GM19452 (cell line): ENCODE measurements around the gene SERINC5.

Experiments used
- ATAC-seq: cut with Tn5 transposase; IDR thresholded peaks from one replicate; pipeline ENCODE4 v1.9.1; 2021; ENCODE audit not compliant: unreplicated experiment

The SERINC5 gene

DNA sequence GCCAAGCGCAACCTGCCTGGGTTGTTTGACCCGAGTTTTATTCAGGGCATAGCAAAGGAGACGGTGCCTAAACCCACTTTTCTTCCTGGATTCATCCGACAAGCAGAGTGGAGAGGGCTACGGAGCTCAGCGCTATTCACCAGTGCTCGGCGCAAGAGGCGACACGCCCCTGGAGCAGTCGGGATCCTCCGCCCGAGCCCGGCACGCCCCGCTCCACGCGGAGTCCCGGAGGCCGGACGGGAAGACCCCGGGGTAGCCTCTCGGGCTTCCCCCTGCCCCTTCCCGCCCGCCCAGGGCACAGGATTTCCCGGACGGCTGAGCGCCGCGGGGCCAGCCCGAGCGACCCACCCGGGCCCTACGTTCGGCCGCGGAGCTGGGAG is 427 bp downstream of the SERINC5 start:
- peak; percentile 41 for ATAC-seq

DNA sequence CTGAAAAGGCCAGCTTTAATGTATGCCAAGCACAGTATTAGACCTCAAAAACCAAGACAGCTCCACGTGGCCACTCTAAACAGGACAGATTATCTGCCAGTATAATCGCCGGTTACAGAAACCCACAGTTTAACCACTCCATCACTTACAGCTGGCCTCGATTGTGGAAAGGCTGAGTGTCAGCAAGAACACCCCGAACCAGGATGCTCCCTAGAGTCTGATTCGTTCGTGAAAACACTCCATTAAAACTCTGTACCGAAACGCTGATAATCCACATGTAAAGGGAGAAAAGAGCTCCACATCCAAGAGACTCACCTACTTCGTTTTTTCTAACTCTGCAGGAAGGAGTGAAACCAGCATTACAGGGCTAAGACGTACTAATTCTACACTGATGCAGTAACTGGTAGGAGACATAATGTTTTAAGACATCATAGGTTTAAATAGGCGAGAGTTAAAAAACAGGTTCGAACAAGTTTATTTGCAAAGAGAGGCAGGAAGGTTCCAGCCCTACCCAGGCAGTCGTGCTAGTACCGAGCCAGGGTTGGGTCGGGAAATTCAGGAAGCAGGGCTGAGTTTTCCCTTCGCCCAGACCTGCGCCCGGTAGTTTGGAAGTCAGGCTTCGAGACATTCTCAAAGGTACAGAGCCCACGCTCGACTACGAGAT is 949 bp downstream of the SERINC5 start:
- ATAC-seq: no peak

DNA sequence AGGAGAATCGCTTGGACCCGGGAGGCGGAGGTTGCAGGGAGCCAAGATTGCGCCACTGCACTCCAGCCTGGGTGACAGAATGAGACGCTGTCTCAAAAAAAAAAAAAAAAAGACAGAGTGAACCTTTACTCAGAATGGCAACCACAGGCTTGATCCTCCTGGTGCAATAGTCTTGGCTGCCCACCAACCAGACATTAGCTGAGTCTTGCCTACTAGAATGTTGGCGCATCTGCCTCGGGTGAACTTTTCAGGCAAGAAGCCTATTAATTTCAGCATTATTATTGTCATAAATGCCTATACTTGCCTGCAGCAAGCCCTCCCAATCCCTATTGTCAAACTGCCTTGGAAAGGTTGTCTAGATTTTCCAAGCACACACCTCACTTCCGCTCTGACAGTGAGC is 4.2 kb downstream of the SERINC5 start:
- ATAC-seq: no peak

DNA sequence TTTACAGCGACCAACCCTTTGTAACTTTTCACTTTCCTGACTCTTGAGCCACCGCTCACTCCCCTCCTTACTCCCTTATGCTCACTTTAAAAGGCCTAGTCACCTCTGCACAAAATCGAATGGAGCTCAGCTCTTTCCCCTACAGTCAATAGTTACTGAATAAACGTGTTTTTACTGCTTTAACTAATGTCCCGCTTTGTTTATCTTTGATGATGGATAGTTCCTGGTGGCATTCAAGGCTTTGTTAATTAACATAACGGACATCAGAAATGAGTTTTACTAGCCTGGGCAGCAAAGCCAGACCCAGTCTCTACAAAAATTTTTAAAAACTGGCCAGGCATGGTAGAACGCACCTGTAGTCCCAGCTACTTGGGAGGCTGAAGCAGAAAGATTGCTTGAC is 5.0 kb downstream of the SERINC5 start:
- ATAC-seq: no peak

DNA sequence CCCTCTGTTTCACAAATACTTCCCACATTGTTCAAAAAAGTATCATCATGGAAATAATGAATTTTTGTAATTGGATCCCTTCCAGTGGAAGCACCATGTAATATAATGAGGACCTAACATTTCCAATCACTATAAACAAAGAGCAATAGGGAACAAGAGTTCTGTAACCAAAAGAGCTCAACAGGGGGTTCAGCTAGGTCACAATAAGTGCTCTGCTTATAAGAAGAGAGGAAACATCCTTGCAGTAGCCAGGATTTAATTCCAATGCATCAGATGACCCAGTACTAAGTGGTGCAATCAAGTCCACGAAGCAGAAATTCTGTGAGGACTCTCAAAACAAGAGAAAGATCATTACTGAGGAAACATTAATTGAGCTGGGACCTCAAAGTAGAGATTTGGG is 5.9 kb downstream of the SERINC5 start:
- ATAC-seq: no peak

DNA sequence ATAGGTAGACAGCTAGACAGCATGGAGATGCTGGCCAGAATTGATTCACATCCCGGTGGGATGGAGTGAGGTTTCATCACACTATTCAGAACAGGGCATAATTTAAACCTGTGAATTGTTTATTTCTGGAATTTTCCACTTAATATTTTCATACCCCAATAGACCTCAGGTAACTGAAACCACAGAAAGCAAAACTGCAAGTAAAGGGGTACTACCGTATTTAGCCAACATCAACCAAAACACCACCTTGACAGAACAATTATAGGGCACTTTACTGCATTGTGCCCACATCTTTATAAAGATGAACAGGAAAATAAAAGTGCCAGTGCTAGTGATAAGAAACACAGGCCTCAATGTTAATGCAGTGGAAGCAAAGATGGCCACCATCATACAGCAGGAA is 7.5 kb downstream of the SERINC5 start:
- no peak for ATAC-seq

DNA sequence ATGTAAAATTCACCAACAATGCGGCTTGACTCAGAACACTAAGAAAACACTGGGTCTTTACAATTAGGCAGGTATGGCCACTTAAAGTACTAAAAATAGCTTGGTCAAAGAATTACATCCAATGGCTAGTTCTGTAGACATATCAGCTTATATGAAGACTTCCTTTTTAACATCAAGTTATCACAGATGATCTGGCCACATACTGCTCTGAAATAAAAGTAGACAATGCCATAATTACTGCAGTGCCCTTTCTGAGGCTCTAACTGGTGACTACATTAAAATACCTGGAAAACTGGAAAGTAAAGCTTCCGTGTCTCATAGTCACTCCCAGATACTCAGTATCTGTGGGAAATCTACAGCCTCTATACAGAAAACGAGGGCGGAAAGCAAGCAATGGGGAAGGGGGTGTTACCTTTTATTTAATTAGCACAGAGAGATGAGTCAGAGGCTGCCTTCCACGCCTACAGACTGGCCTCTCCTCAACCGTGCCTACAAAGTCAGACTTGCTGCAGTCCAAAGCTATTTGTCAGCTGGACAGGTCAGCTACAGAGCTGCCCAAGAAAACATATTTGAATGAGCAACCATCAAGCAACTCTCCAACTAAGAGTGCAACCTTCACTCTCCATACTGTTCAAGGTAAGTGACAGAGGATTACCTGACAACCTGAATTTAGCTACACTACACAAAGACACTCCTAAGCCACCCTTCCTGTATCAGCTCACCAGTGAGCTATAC is 8.7 kb downstream of the SERINC5 start:
- ATAC-seq: peak; percentile 79

DNA sequence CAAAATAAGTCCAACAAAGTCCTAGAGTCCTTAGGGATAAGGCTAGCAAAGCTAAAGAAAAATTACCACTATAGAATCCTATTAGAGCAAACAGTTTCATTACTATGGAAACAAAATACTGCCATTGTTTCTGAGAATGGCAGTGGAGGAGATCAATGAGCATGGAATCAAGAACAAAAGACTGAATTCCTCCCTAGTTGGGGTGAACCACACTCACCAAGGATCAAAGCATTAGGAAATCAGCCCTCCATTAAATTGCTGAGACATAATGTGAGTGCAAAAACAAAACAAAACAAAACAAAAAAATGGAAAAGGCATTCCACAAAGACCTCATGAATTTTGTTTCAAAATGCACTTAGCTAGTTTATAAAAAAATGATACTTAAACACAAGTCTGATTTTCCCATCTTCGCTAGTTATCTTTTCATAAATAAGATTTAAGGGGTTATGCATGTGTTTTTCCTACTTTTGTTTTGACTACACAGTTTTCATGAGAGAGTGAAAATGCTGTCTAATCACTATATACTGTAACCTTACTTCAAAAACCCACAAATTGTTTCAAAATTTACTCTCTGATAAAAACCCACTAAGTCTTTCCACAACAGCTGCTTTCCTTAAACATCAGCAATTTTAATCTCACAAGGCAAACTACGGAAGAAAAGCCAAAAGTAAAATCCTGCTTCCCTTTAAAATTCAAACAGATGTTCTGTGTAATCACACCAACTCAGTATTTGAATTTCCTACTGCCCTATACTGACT is 9.7 kb downstream of the SERINC5 start:
- ATAC-seq: no peak

DNA sequence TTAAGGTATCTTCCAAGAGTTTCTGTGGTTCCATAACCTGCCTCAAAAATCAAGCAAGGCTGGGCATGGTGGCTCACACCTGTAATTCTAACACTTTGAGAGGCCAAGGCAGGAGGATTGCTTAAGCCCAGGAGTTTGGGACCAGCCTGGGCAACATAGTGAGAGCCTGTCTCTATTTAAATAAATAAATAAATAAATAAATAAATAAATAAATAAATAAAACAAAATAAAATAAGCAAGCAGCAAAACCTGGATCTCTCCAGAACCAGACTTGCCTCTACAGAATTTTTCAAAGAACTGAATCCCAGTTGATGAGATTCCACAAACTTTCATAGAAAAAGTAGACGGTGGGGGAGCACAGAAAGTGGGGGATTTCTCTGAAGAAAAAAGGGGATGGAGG is 12.3 kb downstream of the SERINC5 start:
- ATAC-seq: no peak

DNA sequence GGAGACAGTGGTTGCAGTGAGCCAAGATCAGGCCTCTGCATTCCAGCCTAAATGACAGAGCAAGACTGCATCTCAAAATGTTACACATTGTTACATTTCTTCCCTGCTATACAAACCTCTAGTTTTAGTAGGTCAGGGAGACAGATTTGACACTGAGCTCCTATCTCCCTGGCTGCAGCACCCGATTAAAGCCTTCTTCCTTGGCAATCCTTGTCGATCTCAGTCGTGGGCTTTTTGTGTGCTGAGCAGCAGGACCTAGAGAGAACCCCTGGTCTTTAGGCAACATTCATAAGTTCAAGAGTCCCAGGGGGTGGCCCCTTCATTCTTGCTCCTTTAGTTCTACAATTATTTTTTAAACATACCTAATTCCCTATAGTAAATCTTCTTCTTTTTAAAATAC is 13.0 kb downstream of the SERINC5 start:
- no peak for ATAC-seq

DNA sequence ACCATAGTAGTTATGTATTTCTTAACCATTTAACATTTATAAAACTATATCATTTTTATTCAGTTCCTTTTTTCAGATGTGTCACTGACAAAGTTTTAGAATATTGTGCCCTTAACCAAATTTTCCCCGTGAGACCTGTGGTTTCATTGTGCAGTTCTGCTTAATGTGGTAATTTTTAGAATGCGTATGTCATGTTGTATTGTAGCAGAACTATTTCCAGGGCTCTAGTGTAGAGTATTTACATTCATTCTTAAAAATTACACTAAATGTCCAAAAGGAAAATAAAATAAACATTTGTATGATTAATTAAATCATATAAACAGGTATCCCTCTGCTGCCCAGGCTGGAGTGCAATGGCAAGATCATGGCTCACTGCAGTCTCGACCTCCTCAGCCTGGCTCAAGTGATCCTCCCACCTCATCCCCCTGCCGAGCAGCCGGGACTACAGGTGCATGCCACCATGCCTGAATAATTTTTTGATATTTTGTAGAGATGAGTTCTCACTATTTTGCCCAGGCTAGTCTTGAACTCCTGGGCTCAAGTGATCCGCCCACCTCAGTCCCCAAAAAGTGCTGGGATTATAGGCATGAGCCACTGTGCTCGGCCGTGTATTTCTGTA is 15.4 kb downstream of the SERINC5 start:
- no peak for ATAC-seq

DNA sequence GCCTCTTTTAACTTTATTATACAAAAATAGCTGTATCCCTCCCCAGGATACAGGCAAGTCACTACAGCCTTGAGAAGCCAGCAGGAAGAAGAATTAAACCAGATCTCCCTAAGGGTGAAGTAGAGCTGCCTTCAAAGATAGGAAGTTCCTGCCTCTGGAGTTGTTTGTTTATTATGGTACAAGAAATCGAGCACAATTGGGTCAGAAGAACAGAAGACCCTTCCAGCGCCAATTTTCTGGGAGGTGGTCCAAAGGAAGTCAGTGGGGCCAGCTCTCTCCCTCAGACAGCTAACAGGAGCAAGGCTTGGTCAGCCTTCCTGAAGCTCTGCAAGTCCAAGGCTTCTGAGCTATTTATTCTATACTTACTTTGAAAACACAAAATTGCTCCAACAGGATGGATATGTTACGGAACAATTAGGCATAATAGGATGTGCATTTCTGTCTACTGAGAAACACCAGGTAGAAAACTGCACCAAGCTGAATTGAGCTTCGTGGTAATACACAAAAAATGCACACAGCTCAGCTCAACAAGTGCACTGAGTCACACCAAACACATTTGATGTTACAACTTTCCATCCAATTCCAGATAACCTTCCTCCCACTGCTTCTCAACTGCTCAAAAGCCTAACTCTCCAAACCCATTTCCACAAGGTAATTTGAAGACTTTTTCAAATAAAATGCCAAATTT is 16.0 kb downstream of the SERINC5 start:
- no peak for ATAC-seq

DNA sequence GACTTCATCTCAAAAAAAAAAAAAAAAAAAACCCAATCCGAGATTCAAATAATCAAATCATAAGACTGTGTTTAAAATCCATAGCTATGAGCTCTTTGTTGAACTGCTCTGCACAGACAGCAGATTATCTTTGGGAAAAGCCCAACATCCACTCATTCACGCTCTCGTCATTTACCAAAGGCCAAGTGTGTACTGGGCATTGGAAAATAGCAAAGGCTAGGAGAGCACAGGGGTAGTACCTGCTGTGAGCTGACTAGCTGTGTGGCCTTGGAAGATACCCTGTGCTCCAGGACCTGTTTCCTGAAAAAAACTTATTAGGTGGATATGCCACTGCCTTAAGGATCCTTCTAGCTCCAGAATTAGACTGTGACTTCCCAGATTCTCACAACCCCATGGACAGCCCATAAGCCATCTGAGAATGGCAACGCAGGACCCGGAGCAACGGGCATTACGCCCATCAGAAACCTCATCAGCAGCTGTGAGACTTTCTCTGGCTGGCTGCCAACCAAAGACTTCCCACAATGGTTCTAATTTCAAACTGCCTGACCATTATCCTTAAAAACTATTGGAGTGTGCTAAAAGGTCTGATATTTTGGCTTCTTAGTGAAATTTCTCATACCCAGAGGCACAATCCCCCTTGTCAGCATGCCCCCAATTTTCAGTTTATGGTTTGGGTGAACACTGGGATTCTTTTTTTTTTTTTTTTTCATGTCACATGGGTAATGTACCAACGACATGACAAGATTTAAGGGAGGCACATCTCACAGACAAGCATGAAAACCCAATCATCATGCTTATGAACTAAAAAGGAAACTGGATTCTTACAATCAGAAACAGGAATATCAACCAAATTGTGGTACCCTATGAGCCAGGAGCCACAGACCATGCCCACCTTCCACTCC is 16.8 kb downstream of the SERINC5 start:
- no peak for ATAC-seq

DNA sequence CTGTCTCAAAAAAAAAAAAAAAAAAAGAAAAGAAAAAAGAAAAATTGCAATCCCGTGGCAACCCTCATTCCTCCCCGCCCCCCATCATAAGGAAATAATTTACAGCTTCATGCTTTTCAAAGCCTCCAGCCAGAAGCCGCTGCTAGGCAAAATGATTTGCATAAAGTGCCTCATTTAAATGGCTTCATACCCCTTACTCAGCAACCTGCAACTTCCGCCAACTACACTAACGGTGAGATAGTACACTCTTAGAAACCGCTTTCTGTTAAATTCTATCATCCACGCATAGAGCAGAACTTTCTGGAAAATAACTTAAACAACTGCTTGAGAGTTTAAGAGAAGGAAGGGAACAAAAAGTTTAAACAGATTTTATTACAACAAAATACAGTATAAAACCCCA is 17.8 kb downstream of the SERINC5 start:
- no peak for ATAC-seq

DNA sequence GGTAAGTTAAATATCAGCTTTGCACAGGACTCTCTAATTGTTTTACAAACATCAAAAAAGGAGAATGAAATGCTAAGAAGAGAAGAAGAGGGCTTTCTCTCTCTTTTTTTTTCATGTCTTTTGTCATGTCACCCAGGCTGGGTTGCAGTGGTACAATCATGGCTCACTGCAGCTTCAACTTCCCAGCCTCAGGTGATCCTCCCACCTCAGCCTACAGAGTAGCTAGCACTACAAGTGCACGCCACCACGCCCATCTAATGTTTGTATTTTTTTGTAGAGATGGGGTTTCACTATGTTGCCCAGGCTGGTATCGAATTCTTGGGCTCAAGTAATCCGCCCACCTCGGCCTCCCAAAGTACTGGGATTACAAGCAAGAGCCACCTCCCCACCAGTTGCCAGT is 18.6 kb downstream of the SERINC5 start:
- no peak for ATAC-seq

DNA sequence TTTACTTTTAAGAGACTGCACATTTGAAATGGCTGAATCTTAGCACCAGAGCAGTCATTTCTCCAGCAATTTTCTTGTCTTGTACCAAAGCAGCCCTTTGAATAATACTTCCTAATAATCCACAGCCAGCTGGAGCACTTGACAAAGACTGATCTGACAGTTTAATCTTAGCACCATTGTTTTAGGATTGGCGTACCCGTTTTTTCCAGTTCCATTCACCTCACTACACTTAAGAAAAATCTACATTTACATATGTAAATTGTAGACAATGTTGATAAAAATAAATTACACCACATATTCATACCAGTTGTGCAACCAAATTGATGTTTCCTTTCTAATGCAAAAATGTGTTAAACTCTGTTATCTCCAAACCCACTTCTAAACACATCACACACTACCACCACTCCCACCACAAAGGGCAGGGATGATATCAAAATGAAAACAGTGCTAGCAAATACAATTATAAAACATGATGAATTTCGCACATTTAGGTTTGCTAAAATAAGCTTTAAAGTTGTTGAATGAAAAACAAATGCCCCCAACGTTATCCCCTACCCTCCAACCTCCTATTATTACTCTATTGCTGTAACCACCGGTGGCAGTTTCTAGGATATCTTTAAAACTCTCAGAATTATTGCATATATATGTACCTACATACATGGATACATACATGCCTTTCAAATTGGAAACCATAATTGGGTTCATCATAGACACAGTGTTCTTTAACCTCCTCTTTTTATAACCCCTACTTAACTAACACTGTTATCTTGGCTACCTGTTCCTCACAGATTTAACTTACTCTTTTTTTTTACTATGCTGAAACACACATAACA is 21.5 kb downstream of the SERINC5 start:
- no peak for ATAC-seq

DNA sequence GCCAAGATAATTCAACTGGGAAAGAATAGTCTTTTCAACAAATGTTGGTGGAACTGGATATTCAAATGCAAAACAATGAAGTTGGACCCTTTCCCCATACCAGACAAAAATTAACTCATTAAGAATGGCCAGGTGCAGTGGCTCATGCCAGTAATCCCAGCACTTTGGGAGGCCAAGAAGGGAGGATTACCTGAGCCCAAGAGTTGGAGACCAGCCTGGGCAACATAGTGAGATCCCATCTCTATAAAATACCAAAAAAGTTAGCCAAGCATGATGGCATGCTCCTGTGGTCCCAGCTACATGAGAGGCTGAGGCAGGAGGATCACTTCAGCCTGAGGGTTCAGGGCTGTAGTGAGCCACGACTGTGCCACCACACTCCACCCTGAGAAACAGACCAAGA is 24.2 kb downstream of the SERINC5 start:
- ATAC-seq: no peak

DNA sequence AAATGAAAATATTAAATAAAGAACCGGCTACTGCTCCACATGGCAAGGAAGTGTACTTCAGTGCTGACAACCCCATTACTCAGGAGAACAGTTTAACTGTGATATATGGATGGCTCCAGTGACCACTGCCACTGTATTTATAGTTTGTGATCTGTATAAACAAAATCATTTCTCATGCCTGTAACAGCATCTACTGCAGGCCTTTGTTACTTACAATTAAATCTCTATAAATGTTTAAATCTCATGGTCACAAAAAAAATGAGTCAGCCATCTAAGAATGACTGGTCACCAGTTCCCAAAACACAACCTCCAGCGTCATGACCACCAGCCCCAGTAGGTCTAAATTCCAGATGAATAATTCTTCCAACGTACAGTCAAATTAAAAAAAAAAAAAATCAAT is 24.6 kb downstream of the SERINC5 start:
- no peak for ATAC-seq

DNA sequence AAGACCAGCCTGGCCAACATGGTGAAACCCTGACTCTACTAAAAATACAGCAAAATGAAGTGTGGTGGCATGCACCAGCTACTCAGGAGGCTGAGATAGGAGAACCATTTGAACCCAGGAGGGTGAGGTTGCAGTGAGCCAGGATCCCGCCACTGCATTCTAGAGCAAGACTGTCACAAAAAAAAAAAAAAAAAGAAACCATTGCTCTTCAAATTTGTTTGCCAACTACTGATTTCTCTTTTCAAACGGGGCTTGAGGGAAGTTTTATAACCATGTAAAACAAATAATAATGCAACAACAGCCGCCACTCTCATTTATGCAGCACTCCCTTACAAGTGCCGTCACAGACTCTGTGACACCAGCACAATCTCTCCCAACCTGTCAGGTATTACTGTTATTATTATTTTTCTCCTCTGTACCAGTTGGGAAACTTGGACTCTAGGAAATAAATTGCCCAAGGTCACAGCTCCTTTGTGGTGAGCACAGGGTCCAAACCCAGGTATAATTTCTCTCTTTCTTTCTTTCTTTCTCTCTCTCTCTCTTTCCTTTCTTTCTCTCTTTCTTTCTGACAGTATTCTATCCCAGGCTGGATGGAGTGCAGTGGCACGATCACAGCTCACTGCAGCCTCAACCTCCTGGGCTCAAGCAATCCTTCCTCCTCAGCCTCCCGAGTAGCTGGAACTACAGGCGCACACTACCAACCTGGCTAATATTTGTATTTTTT is 25.4 kb downstream of the SERINC5 start:
- ATAC-seq: no peak
